Hepatocyte (in vitro differentiated cells): ENCODE results near the gene THAP4. TPM values are rescaled to one million over a fixed set of nuclear protein-coding genes. Genes with fewer than 3 reads are reported as not detected.

Experiments used
- DNase-seq: peaks from one replicate; pipeline ENCODE4 v3.0.0-alpha.2; 2016; ENCODE audit warnings: low spot score
- H2AFZ ChIP-seq: fragments of 200-600 bp; sonication (generic); 2 replicates; pipeline ENCODE4 v1.6.0; 2016; ENCODE audit warnings: antibody characterized with exemption, mild to moderate bottlenecking
- H3K27ac ChIP-seq: fragments of 200-600 bp; sonication (generic); 2 replicates; pipeline ENCODE4 v1.5.1; 2016; ENCODE audit warnings: mild to moderate bottlenecking
- H3K27me3 ChIP-seq: fragments of 200-600 bp; sonication (generic); 2 replicates; pipeline ENCODE4 v1.6.1; 2016
- H3K36me3 ChIP-seq: fragments of 200-600 bp; sonication (generic); replicated peaks from 2 replicates; pipeline ENCODE4 v1.5.1; 2016; ENCODE audit warnings: low read depth; ENCODE audit not compliant: insufficient read depth
- H3K4me1 ChIP-seq: fragments of 200-600 bp; sonication (generic); 2 replicates; pipeline ENCODE4 v1.5.1; 2016; ENCODE audit warnings: mild to moderate bottlenecking, moderate library complexity; ENCODE audit not compliant: insufficient read depth
- H3K4me2 ChIP-seq: fragments of 200-600 bp; sonication (generic); 2 replicates; pipeline ENCODE4 v1.6.0; 2016
- H3K4me3 ChIP-seq: fragments of 200-600 bp; sonication (generic); 2 replicates; pipeline ENCODE4 v1.5.1; 2016; ENCODE audit warnings: mild to moderate bottlenecking
- H3K79me2 ChIP-seq: fragments of 200-600 bp; sonication (generic); 2 replicates; pipeline ENCODE4 v1.6.0; 2017; ENCODE audit warnings: mild to moderate bottlenecking
- H3K9me2 ChIP-seq: fragments of 200-600 bp; sonication (generic); replicated peaks from 2 replicates; pipeline ENCODE4 v1.6.0; 2017; ENCODE audit warnings: mild to moderate bottlenecking; ENCODE audit not compliant: insufficient read depth
- H3K9me3 ChIP-seq: fragments of 200-600 bp; sonication (generic); 2 replicates; pipeline ENCODE4 v1.5.1; 2016; ENCODE audit warnings: low read depth, mild to moderate bottlenecking
- H4K20me1 ChIP-seq: fragments of 200-600 bp; sonication (generic); 2 replicates; pipeline ENCODE4 v1.6.0; 2016; ENCODE audit warnings: mild to moderate bottlenecking; ENCODE audit not compliant: insufficient read depth, poor library complexity, severe bottlenecking
- EZH2 ChIP-seq: fragments of 200-600 bp; sonication (generic); IDR thresholded peaks from 2 replicates; pipeline ENCODE4 v1.6.1; 2016; ENCODE audit warnings: antibody characterized with exemption, mild to moderate bottlenecking, borderline replicate concordance
- EZH2phosphoT487 ChIP-seq: fragments of 200-600 bp; sonication (generic); IDR thresholded peaks from one replicate; pipeline ENCODE4 v1.6.1; 2018; ENCODE audit warnings: antibody characterized with exemption, mild to moderate bottlenecking, low read depth, moderate library complexity; ENCODE audit not compliant: unreplicated experiment, severe bottlenecking
- WGBS: methylation state at CpG from one replicate; pipeline ENCODE4 v1.1.6; 2016; ENCODE audit warnings: low lambda C conversion rate; ENCODE audit errors: missing lambda C conversion rate; 5-methylcytosine and 5-hydroxymethylcytosine counted together
- polyA plus RNA-seq: library from polyadenylated mRNA; unstranded; fragments of >200 nt; fragmentation: Nextera tagmentation; extraction: Ambion mirVana; gene quantifications from 2 replicates; pipeline ENCODE4 v1.2.1, GENCODE V29; 2016
- total RNA-seq: library from RNA; depleted of rRNA; stranded (reverse); fragments of >200 nt; gene quantifications from 2 replicates; pipeline ENCODE4 v1.2.3, GENCODE V29; 2014
- TF ChIP-seq, protein P1 (sequence below): fragments of 200-600 bp; sonication (generic); IDR thresholded peaks from 2 replicates; pipeline ENCODE4 v1.5.1; 2016; ENCODE audit warnings: antibody characterized with exemption, mild to moderate bottlenecking; ENCODE audit not compliant: poor library complexity

Gene THAP4
- total and polyA plus RNA-seq, 2 experiments from 2014 or later: 43.2 to 58.1 TPM

DNA sequence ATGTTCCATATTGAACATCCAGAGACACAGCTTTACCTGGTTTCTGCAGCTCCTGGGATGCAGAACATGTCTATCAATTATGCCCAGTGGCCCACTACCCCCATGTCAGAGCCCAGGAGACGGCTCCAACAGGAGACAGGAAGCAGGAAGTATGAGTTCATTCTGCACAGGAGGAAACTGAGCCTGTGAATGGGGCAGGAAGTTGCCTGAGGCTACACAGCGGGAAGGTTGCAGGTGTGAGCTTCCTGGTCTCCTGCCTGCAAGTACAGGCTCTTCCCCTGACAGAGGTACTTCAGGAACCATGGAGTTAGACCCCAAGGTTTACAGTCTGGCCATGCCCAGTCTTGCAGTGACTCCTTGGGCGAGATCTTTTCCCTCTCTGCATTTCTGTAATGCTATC is 81.2 kb downstream of the THAP4 start:
- DNase-seq: no peak
- Histone ChIP-seq H3K4me3 (no peak overlapping the region), H3K36me3 (no peaks in the 10 kb centered on the region), H3K27ac (no peak overlapping the region), H4K20me1 (no peaks in the 10 kb centered on the region), H3K9me3 (peaks cover 3% of the 10 kb centered on the region), H3K4me2 (no peak overlapping the region), H3K4me1 (peaks cover 26% of the 10 kb centered on the region), H3K79me2 (peaks cover 11% of the 10 kb centered on the region), H3K9me2 (no peaks in the 10 kb centered on the region), H2AFZ (no peak overlapping the region), H3K27me3 (no peaks in the 10 kb centered on the region)
- TF ChIP-seq EZH2phosphoT487: no peak
- TF ChIP-seq EZH2: no peak
- 66% methylated on average over 3 of the region's 3 CpGs for WGBS

DNA sequence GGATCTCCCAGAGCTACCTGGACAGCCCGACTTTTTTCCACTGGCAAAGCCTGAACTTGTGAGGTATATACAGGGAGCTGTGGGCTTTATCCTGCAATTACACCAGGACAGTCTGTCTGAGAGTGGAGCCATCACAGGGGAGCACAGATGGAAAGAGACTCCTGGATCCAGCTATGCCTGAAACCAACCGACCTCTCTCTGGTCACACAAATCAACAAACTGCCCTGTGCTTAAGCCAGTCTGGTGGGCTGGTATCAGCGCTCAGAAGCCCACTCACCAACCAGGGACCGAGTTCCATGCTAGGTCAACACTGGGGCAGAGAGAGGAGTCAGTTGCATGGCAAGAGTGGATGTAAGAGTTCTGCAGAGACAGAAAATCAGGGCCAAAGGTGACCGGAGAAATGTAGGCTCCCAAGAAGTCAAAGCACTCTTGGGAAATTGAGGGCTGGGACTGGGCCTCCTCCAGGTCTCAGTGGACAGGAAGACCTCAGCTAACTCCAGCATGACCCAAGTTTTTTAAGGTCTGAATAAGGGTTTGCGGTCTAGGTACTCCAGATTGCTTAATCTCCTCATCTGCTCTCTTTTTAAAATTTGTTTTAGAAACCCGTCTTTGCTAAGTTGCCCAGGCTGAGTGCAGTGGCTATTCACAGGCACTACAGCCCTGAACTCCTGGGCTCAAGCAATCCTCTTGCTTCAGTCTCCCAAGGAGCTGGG is 82.2 kb downstream of the THAP4 start:
- DNase-seq: no peak
- TF ChIP-seq EZH2phosphoT487 (no peak), EZH2 (no peak)
- TF ChIP-seq, protein P1, sequence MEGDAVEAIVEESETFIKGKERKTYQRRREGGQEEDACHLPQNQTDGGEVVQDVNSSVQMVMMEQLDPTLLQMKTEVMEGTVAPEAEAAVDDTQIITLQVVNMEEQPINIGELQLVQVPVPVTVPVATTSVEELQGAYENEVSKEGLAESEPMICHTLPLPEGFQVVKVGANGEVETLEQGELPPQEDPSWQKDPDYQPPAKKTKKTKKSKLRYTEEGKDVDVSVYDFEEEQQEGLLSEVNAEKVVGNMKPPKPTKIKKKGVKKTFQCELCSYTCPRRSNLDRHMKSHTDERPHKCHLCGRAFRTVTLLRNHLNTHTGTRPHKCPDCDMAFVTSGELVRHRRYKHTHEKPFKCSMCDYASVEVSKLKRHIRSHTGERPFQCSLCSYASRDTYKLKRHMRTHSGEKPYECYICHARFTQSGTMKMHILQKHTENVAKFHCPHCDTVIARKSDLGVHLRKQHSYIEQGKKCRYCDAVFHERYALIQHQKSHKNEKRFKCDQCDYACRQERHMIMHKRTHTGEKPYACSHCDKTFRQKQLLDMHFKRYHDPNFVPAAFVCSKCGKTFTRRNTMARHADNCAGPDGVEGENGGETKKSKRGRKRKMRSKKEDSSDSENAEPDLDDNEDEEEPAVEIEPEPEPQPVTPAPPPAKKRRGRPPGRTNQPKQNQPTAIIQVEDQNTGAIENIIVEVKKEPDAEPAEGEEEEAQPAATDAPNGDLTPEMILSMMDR: no peak
- no peaks in the 10 kb centered on the region for H4K20me1 ChIP-seq
- no peaks in the 10 kb centered on the region for H3K36me3 ChIP-seq
- peaks cover 20% of the 10 kb centered on the region for H3K4me1 ChIP-seq
- no peak overlapping the region for H2AFZ ChIP-seq
- 91% methylated on average over 7 of the region's 7 CpGs for WGBS
- no peak overlapping the region for H3K4me2 ChIP-seq
- H3K9me3 ChIP-seq: peaks cover 3% of the 10 kb centered on the region
- no peaks in the 10 kb centered on the region for H3K27me3 ChIP-seq
- no peak overlapping the region for H3K4me3 ChIP-seq
- H3K9me2 ChIP-seq: no peaks in the 10 kb centered on the region
- no peak overlapping the region for H3K27ac ChIP-seq
- H3K79me2 ChIP-seq: peaks cover 6% of the 10 kb centered on the region

DNA sequence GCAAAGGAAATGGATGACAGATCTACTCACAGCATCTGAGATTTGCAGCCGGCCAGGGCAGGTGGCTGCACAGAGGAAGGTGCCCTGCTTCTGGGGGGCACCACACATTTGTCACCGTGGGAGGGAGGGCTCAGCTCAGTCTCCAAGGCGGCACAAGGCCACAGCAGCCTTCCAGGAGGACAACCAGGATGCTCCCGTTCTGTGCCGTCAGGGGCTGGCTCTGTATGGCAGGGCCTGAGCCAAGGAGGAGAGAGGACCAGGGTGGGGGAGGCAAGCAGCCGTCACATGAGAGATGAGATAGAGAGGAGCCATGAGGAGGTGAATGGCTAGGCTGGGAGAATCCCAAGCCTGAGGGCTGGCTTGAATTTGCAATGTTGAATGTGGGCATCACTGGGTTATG is 83.0 kb downstream of the THAP4 start:
- no peak overlapping the region for H3K4me2 ChIP-seq
- 84% methylated on average over 6 of the region's 6 CpGs for WGBS
- peaks cover 3% of the 10 kb centered on the region for H3K9me3 ChIP-seq
- no peaks in the 10 kb centered on the region for H4K20me1 ChIP-seq
- DNase-seq: no peak
- H3K79me2 ChIP-seq: no peaks in the 10 kb centered on the region
- no peaks in the 10 kb centered on the region for H3K36me3 ChIP-seq
- TF ChIP-seq EZH2 (no peak), EZH2phosphoT487 (no peak)
- TF ChIP-seq, protein P1: no peak
- no peak overlapping the region for H3K27ac ChIP-seq
- peaks cover 20% of the 10 kb centered on the region for H3K4me1 ChIP-seq
- H3K27me3 ChIP-seq: no peaks in the 10 kb centered on the region
- no peaks in the 10 kb centered on the region for H3K9me2 ChIP-seq
- no peak overlapping the region for H3K4me3 ChIP-seq
- H2AFZ ChIP-seq: no peak overlapping the region

DNA sequence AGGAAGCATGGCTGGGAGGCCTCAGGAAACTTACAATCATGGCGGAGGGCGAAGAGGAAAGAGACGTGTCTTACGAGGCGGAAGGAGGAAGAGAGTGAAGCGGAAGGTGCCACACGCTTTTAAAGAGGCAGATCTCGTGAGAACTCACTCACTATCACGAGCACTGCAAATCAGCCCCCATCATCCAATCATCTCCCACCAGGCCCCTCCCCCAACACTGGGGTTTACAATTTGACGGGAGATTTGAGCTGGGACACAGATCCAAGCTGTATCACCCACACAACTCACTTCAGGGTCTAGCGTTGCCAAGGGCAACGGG is 83.5 kb downstream of the THAP4 start:
- H3K79me2 ChIP-seq: no peaks in the 10 kb centered on the region
- DNase-seq: no peak
- no peak overlapping the region for H2AFZ ChIP-seq
- H3K27ac ChIP-seq: no peak overlapping the region
- H3K4me2 ChIP-seq: no peak overlapping the region
- no peak overlapping the region for H3K4me3 ChIP-seq
- H3K4me1 ChIP-seq: peaks cover 20% of the 10 kb centered on the region
- TF ChIP-seq, protein P1: no peak
- TF ChIP-seq EZH2: no peak
- no peak for TF ChIP-seq EZH2phosphoT487
- WGBS: 93% methylated on average over 12 of the region's 12 CpGs
- no peaks in the 10 kb centered on the region for H3K27me3 ChIP-seq
- H4K20me1 ChIP-seq: no peaks in the 10 kb centered on the region
- H3K9me2 ChIP-seq: no peaks in the 10 kb centered on the region
- no peaks in the 10 kb centered on the region for H3K36me3 ChIP-seq
- peaks cover 3% of the 10 kb centered on the region for H3K9me3 ChIP-seq
